RWPE1 (cell line): Measurements from ENCODE around the gene AP1M2.

ENCODE experiments used
- CTCF ChIA-PET: fragments of 350-600 bp; sonication (Branson Sonifier 250); formaldehyde crosslinking; extraction: SDS; loops from one replicate; lab custom pipeline; 2021; lab: Yijun Ruan, JAX
- POLR2A ChIA-PET: fragments of 400-600 bp; formaldehyde crosslinking; extraction: SDS; loops from one replicate; lab custom pipeline; 2020; ENCODE audit warnings: antibody characterized with exemption; ENCODE audit not compliant: low non-redundant PET; lab: Yijun Ruan, JAX
- DNase-seq: peaks from one replicate; pipeline ENCODE4 v3.0.0; 2012; ENCODE audit warnings: low spot score
- H3K27ac ChIP-seq: fragments of 450-650 bp; 2 replicates; pipeline ENCODE4 v1.5.1; 2017
- CTCF ChIP-seq: fragments of 450-650 bp; conservative IDR thresholded peaks from 2 replicates; pipeline ENCODE4 v1.5.1; 2017; ENCODE audit warnings: low read depth, mild to moderate bottlenecking

AP1M2 gene

GRCh38 chr19:10525636-10526035, 61.5 kb downstream of the AP1M2 start:
- TF ChIP-seq CTCF: no peak
- H3K27ac ChIP-seq: no peak overlapping the region
- DNase-seq: no peak
- CTCF ChIA-PET: interaction anchor here (0.6 kb wide), 1 partner anchor 20 kb away, joined by 3 read pairs; no protein-coding TSS in a partner anchor
- POLR2A ChIA-PET: no interaction called here

- no peak for TF ChIP-seq CTCF
- peak overlapping the region; percentile 91 for H3K27ac ChIP-seq
- POLR2A ChIA-PET: interaction anchor here (0.6 kb wide), 1 partner anchor 12 kb away, joined by 3 read pairs; no protein-coding TSS in a partner anchor
- CTCF ChIA-PET: interaction anchor here (0.6 to 1.3 kb wide), 3 partner anchors 14 to 119 kb away, joined by 3 to 12 read pairs (median 6); no protein-coding TSS in a partner anchor
- DNase-seq: no peak
Observed at GRCh38 chr19:10523135-10523636, 63.9 kb downstream of the AP1M2 start.
